HG03196 (cell line): ENCODE measurements around the gene PPP2R2B.
A peak's percentile ranks its signal among the peaks of the same experiment; 100 is the strongest.
"Not testable (repeated sequence)": the region's sequence is repeated elsewhere in the genome, so short reads cannot be mapped to it uniquely, and the experiment has no call there.

Experiments
- ATAC-seq: cut with Tn5 transposase; IDR thresholded peaks from one replicate; pipeline ENCODE4 v1.9.1; 2021; ENCODE audit not compliant: unreplicated experiment

The PPP2R2B gene

DNA sequence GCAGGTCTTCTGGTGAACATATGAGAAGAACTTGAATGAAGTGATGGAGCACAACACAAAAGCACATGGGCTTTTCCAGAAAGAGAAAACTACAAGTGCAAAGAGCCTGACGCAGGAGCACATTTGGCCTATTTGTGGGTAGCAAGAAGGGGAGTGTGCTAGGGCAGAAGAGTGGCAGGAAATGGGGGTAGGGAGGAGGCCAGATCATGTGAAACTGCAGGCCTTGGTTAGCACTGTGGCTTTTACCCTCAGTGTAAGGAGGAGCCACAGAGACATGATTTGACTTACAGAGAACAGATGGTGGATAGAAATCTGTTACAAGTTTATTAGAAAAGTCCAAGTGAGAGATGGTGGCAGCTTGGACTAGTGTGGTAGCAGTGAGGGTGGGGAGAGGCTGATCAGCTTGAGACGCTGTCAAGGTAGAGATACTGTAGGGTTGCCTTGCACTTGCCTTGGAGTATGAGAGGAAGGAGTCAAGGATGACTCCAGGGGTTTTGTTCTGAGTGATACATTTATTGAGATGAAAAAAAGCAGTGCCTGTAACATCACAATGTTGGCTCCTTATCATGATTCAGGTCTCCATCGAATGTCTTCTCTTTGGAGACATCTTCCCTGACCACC is 126.7 kb downstream of the PPP2R2B start:
- ATAC-seq: peak; percentile 99

DNA sequence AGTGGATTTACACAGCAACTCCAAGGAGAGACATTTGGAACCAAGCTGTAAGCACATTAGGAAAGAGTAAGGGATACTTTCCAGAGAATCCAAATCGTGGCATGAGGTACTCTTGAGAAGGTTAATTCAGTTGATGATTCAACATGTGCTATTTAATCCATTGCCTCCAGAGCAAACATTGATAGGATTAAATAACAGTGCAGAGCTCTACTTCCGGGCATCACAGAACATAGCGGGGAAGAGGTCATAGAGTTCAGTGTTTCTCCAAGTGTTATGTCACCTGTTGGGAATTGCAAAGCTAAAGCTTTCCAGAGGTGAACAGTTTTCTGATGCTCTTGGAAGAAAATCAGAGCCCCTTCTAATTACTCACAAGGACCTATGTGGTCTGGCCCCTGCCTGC is 127.5 kb downstream of the PPP2R2B start:
- no peak for ATAC-seq

GRCh38 chr5:146748533-146748932 is 130.0 kb downstream of the PPP2R2B start:
- no peak for ATAC-seq

DNA sequence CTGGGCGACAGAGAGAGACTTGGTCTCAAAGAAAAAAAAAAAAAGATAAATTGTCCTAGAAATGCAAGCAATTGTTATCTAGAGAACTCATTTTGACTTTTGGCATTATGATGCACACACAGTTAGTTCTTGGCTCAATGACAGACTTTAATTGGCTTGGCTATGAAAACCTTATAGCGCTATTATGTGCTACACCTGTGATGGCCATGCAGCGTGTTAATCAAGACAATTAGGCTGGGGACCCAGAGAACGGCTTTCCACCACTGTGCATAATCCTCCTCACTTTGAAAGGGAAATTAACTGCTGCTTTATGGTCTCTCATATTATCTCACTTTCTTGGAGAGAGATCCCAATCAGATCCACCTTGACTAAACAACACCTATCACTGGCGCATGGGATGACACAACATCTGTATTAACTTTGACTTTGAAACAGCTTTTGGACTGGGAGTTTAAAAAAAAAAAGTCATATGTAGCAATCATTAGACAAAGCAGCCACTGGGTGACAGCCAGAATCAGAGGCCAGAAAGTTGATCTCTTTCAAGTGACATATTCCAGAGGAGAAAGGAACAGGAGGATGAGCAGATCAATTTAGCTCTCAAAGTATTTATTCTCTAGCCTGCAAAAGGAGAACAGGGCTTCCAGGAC is 132.5 kb downstream of the PPP2R2B start:
- ATAC-seq: no peak

GRCh38 chr5:146744068-146744745 is 134.3 kb downstream of the PPP2R2B start:
- no peak for ATAC-seq

GRCh38 chr5:146734936-146735577 is 143.5 kb downstream of the PPP2R2B start:
- no peak for ATAC-seq

- ATAC-seq: no peak
Measured at GRCh38 chr5:146732962-146733361, 145.6 kb downstream of the PPP2R2B start.

GRCh38 chr5:146731909-146732659 is 146.5 kb downstream of the PPP2R2B start:
- no peak for ATAC-seq

DNA sequence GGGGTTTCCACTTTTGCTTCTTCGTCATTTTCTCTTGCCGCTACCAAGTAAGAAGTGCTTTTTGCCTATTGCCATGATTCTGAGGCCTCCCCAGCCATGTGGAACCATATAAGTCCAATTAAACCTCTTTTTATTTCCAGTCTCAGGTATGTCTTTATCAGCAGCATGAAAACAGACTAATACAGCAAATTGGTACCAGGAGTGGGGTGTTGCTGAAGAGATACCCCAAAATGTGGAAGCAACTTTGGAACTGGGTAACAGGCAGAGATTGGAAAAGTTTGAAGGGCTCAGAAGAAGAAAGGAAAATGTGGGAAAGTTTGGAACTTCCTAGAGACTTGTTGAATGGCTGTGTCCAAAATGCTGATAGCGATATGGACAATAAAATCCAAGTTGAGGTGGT is 149.8 kb downstream of the PPP2R2B start:
- ATAC-seq: not testable (repeated sequence)

GRCh38 chr5:146726891-146727290 is 151.7 kb downstream of the PPP2R2B start:
- ATAC-seq: no peak

- ATAC-seq: no peak
Measured at GRCh38 chr5:146726020-146726419, 152.5 kb downstream of the PPP2R2B start.

GRCh38 chr5:146725025-146725424 is 153.5 kb downstream of the PPP2R2B start:
- no peak for ATAC-seq

DNA sequence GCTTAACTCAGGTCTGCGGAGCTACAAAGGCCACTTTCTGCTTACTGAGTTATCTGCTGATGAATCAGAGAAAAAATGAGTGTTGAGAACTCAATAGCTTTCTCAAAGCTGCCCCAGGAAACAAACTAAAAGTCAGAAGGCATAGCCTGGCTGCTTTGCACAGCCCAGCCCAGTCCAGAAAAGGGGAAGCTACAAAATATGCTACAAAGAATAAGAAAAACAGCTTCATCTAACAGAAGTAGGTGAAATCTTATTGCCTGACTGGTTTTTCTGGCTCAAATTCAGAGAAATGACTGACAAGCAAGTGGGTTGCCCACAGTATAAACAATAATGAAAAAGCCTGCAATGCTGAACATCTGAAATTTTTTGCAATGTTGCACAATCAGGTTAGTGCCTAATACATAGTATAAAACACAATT is 156.2 kb downstream of the PPP2R2B start:
- no peak for ATAC-seq

- ATAC-seq: no peak
Measured at GRCh38 chr5:146721073-146721815, 157.3 kb downstream of the PPP2R2B start.

DNA sequence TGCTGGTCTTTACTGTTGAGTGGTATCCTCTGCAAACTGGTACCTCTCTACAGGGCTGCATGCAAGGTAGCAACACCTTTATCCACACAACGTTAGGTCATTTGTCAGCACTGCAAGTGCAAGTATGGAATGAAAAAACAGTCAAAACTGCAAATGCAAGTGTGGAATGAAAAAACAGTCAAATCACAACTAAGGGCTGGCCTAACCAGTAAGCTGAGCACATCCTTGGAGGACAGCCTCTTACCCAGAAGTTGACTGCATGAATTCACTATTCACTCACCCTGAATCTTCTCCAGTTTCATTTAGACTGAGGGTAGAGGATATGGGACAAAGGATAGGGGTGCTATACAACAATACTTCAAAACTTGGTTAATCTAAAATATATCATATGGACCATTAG is 158.4 kb downstream of the PPP2R2B start:
- no peak for ATAC-seq

DNA sequence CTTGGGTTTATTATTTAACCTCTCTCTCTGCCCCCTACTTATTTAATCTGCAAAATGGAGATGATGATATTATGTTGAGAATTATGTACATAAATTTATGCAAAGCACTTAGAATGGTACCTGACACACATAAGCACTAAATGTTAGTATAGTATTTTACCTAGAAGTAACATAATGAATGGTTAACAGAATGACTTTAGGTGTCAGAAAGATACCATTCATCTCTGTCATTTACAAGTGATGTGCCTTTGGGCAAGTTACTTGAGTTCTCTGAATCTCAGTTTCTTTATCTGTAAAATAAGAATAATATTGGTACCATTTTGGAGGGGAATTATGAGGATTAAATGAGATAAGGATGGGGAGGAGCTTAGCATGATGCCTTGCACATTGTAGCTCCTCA is 159.4 kb downstream of the PPP2R2B start:
- ATAC-seq: no peak

DNA sequence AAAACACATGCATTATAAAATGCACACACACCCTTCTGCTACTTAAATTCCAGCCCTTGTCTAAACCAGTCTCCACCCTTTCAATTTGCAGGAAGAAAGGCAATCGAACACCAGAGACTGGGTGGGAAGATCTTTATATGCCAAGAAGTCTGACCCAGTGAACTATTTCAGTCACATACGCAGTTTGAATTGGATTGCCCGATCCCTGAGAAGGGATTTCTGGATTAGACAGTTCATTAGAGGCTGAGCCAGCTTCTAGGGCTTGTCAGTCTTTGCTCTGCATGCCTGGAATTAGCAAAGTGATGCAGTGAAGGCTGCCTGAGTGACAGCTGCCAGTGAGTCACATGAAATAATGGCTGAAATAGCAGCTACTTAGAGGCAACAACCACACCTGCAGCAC is 159.9 kb downstream of the PPP2R2B start:
- ATAC-seq: no peak

GRCh38 chr5:146717951-146718350 is 160.6 kb downstream of the PPP2R2B start:
- no peak for ATAC-seq

- ATAC-seq: no peak
Measured at GRCh38 chr5:146716636-146717035, 161.9 kb downstream of the PPP2R2B start.

DNA sequence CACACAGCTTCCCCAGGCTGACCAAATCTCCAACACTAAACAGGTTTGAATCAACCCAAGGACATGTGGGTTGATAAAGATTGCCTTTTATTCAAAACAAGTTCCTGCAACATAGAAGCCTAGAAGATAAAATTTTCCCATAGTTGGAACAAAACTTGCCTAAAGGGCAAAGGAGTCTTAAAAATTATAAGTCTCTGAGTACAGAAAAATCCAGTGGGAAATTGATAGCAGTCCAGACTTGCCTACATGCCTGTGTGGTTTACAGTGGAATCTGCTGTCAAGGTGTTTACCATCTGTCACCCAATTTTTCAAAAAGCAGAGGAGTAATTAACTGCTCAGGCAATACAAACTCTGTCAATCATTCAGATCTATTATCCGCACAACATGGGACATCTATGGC is 168.2 kb downstream of the PPP2R2B start:
- ATAC-seq: no peak
